HG03442 (cell line): Measurements from ENCODE around the gene TYW1B.
"Not testable (repeated sequence)": the region's sequence is repeated elsewhere in the genome, so short reads cannot be mapped to it uniquely, and the experiment has no call there.

Source experiments
- ATAC-seq: cut with Tn5 transposase; IDR thresholded peaks from one replicate; pipeline ENCODE4 v1.9.1; 2021; ENCODE audit warnings: mild to moderate bottlenecking, moderate library complexity; ENCODE audit not compliant: unreplicated experiment

Gene TYW1B

DNA sequence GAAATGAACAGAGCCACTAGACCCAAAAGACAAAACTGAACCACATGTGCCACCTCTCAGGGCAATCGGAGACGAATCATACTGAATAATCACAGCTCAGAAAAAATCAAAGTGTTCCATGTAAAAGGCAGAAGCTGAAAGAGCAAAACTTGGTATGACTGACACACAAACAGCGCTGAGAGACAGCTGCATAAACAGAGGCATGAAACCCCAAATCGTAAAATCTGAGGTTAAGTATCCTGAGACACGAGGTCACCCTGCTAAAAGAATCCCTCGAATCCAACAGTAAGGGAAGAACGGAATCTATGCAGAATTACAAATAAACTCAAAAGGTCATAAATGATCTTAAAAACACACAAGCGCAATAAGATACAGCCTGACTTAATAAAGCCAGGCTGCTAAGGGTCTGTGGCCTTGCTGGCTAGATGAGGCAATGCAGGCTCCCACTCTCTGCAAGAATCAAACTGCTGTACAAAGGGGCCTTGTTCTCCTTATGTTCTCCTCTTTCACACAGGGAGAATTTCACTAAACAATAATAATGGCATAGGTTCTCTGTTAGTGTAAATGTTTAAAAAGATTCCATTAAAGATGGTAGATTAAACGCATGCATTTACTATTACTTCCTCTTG, 247.7 kb downstream of the TYW1B start:
- not testable (repeated sequence) for ATAC-seq

DNA sequence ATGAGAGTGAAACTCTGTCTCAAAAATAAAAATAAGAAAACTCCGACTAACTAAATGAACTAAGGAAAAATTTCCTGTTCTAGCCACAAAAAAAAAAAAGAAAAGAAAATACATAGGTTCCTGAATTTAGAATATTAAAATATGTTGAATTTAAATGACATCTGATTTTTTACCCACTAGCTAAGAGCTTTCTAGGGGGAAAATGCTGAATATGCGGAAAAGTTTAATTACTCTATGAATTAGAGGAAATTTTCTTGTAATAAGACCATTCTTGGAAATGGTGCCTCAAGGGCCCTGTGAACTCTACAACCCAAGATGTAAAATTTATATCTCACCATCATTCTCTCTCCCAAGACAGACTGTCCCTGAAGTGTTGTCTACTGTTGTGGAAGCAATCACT, 250.9 kb downstream of the TYW1B start:
- no peak for ATAC-seq

DNA sequence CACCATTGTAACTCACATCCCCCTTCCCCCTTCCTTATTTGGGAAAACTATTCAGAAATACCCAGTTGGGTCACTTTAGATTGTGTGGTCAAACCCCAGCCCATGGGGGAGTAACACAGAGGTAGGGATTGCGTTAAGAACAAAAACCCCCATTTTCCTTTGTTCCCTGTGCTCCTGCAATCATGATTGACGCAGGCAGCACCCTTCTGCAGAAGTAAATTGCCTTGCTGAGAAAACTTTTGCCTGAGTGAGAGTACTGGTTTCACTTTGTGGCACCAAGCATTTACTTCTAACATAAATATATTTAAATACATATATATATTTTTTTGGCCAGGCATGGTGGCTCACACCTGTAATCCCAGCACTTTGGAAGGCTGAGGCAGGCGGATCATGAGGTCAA, 266.0 kb downstream of the TYW1B start:
- ATAC-seq: not testable (repeated sequence)

DNA sequence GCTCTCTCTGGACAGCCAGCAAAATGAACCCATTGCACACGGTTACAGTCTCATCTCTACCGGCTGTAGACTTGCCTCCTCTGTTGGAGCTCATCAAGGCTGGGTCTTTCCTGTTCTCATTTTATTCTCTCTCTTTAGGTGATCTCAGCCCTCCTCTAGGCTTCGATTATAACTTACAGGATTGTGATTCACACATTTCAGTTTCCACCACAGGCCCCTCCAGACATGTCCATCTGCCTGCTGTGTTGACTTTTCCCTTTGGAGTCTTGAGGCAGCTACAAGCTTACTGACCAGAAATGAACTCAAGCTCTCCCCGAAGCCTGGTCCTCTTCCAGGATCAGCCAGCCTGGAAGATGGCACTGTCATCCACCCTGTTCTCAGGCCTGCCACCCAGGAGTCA, 268.5 kb downstream of the TYW1B start:
- not testable (repeated sequence) for ATAC-seq

DNA sequence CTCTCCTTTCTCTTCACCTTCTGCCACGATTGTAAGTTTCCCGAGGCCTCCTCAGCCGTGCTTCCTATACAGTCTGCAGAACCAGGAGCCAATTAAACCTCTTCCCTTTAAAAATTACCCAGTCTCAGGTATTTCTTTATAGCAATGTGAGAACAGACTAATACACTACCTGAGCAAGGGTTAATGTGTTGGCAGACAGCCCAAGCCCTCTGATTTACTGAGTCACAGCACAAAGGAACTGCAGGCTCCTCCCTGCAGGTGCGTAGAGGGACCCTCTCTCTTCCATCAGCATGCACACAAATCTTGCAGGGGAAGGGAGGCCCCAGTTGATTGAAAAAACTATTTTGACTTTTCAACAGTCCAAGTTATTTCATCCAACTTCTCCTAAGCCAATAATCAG, 271.3 kb downstream of the TYW1B start:
- not testable (repeated sequence) for ATAC-seq

DNA sequence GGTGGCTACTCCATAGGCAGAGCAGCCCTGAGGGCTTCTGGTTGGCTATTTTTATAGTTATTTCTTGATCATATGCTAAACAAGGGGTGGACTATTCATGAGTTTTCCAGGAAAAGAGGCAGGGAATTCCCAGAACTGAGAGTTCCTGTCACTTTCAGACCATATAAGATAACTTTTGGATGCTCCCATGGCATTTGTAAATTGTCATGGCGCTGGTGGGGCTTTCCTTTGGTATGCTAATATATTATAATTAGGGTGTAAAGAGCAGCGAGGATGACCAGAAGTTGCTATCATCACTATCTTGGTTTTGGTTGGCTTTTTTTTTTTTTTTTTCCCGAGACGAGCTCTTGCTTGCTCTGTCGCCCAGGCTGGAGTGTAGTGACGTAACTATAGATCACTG, 272.8 kb downstream of the TYW1B start:
- ATAC-seq: not testable (repeated sequence)

DNA sequence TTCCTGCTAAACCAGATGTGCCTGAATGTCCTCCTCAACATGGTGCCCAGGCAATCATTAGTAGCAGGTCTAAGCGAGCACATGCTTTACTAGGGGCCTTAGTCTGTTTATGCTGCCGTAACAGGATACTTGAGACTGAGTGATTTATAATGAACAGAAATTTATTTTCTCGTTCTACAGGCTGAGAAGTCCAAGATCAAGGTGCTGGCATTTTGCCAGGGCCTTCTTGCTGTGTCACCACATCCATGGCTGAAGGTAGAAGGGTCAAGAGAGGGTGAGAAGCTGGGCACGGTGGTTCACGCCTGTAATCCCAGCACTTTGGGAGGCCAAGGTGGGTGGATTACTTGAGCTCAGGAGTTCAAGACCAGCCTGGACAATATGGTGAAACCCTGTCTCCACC, 273.6 kb downstream of the TYW1B start:
- ATAC-seq: not testable (repeated sequence)

DNA sequence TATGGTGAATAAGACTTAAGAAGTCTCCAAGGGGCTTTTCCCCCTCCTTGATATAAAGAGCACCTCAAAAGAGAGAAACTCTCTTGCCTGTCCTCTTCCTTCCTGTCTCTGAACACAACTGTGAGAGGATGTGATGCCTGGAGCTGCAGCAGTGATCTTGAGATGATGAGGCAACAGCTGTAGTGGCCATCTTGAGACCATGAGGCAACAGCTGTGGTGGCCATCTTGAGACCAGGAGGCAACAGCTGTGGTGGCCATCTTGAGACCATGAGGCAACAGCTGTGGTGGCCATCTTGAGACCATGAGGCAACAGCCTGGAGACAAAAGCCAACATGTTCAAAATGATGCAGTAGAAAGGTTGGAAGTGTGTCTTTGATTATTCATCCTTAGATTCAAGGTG, 277.5 kb downstream of the TYW1B start:
- ATAC-seq: not testable (repeated sequence)

DNA sequence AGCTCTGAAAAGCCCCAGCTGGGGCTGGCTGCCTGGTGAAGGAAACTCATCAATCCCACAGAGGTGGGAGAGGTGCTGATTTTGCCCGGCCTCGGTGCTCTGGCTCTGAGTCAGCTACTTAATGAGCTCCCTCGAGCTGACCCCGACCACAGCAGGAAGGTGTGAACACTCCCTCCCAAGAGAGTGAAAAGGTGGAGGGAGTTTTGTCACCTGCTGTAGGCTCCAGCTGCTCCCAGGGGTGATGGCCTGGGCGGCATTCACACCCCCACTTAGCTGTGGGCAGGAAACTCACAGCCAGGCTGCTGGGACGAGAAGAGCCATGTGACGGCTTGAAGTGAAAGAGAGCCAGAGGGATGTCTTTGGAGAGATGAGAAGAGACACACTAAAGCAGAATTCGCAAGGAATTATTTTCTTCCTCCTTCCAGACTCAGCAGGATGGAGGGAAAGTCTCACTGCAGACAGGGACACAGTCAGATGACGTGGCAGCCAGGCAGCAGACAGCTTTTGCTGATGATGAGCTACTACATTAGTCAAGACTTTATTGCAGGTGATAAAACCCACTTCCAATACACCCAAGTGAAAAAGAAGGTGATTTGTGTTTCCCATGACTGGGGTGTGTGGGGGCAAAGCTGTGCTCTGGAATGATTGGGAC, 281.3 kb downstream of the TYW1B start:
- ATAC-seq: peak; percentile 77

DNA sequence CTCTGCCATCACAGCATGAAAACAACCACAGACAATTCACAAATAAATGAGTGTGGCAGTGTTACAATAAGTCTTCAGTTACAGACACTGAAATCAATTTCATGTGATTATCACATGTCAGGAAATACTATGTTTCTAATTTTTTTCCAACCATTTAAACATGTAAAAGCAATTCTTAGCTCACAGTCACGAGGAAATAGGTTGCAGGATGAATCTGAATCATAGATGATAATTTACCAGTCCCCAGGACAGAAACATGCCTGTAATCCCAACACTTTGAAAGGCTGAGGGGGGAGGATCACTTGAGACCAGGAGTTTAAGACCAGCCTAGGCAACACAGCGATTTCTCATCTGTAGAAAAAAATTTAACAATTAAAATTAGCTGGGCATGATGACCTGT, 283.5 kb downstream of the TYW1B start:
- not testable (repeated sequence) for ATAC-seq

DNA sequence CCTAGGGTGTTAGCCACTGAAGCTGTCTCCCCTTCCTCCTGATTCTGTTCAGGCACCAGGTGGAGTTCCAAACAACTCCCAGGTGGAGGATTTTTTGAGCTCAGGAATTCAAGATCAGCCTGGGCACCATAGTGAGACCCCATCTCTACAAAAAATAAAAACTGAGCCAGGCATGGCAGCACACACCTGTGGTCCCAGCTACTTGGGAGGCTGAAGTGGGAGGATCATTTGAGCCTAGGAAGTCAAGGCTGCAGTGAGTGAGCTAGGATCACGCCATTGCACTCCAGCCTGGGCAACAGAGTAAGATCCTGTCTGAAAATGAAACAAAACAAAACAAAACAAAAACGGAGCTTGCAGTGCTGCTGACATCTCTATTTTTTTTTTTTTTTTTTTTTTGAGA, 287.1 kb downstream of the TYW1B start:
- no peak for ATAC-seq

DNA sequence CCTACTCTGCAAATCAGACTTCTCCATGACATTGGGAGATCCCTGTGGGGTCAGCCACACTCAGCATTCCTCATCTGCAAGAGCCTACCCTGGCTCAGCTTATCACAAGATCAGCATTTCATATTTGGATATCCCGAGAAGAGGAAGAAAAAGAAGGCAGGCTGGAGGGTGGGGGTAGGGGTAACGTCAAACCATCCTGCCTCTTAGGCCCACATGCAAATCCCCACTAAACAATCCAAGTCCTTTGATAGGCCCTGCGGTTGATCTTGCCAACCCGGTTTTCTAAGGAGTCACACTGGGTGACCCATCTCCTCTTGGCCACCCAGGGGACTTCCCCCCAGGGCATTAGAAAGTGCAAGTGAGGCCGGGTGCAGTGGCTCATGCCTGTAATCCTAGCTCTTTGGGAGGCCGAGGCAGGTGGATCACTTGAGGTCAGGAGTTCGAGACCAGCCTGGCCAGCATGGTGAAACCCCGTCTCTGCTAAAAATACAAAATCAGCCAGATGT, 287.8 kb downstream of the TYW1B start:
- ATAC-seq: no peak

DNA sequence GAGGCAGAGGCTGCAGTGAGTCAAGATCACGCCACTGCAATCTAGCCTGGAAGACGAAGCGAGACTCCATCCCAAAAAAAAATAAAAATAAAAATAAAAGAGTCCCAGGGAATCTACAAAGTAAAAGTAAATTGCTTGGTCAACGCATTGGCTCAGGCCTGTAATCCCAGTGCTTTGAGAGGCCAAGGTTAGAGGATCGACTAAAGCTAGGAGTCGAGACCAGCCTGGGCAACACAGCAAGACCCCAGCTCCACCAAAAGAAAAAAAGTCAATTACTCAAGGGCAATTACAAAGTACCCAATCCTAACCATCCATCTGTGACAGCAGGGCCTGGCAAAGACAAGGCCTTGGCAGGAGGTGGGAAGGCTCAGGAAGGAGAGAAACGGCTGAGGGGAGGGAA, 288.3 kb downstream of the TYW1B start:
- no peak for ATAC-seq

DNA sequence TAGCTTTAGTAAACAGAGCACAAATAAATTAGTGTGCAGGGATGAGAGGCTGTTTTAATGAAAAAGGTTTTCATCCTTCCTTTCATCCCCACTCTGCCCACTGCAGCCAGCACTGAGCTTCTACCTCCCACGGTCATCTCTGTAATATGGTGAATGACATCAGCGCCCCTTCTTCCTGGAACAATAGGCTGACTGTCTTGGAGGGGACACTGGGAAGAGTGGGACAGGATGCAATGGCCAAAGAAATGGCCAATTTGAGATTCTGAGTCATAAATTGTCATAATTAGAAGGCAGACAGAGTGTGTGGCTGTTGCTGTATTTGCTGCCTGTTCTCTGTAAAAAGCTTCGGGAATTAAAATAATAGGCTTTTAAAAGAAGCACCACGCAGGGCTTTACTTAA, 289.1 kb downstream of the TYW1B start:
- ATAC-seq: no peak

DNA sequence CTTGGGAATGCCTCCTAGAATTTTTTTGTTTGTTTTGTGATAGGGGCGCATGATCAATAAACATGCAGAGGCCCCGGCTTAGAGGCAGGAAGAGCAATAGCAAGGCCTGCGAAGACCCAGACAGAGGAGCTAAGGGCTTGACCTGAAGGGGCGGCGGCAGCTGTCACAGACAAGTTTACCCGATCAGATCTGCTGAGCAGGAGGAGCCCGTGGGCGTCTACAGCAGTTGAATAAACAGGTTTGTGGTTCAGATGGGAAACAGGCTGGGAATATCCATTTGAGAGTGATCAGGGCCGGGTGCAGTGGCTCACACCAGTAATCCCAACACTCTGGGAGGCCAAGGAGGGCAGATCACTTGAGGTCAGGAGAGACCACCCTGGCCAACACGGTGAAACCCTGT, 289.9 kb downstream of the TYW1B start:
- ATAC-seq: no peak

DNA sequence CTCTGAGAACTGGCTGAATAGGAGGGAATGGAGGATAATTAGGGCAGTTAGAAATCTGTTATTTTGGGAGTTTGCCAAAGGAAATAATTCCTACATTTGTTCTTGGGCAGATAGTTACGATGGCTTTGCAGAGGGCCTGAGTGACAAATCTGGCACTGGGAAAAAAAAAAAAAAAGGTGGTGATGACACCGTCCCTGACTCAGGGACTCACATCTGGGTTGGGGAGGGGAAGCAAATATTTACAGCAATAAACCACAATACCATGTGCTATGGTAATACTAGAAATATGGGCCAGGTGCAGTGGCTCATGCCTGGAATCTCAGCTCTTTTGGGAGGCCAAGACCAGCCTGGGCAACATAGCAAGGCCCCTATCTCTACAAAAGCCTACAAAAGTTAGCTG, 292.0 kb downstream of the TYW1B start:
- not testable (repeated sequence) for ATAC-seq

DNA sequence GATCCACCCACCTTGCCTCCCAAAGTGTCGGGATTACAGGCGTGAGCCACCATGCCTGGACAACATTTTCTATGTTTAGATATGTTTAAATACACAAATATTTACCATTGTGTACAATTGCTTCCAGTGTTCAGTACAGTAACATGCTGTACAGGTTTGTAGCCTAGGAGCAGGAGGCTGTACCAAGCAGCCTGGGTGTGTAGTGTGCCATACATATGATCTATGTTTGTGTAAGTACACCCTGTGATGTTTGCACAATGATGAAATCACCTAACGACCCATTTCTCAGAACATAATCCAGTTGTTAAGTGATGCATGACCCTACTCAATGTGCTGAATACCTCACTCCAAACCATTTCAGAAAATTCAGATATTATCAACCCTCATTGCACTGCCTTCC, 297.0 kb downstream of the TYW1B start:
- ATAC-seq: not testable (repeated sequence)
